Ishikawa (cell line): ENCODE results near the gene USE1.

Experiments used
- CEBPB ChIP-seq: IDR thresholded peaks from 2 replicates; pipeline ENCODE4 v1.6.1; 2012
- CREB1 ChIP-seq: IDR thresholded peaks from 2 replicates; pipeline ENCODE4 v1.6.1; 2012; ENCODE audit warnings: low read depth
- EGR1 ChIP-seq: IDR thresholded peaks from 2 replicates; pipeline ENCODE4 v1.6.1; 2012
- EP300 ChIP-seq: IDR thresholded peaks from 2 replicates; pipeline ENCODE4 v1.6.1; 2012; ENCODE audit warnings: borderline replicate concordance
- FOXM1 ChIP-seq: IDR thresholded peaks from 2 replicates; pipeline ENCODE4 v1.6.1; 2012; ENCODE audit warnings: low read depth, borderline replicate concordance
- RAD21 ChIP-seq: IDR thresholded peaks from 2 replicates; pipeline ENCODE4 v1.6.1; 2012; ENCODE audit warnings: low read depth
- REST ChIP-seq: IDR thresholded peaks from 2 replicates; pipeline ENCODE4 v1.6.1; 2012; ENCODE audit warnings: low read depth, mild to moderate bottlenecking
- TCF12 ChIP-seq: IDR thresholded peaks from 2 replicates; pipeline ENCODE4 v1.6.1; 2012; ENCODE audit warnings: low read depth
- TEAD4 ChIP-seq: IDR thresholded peaks from 2 replicates; pipeline ENCODE4 v1.6.1; 2012
- YY1 ChIP-seq: IDR thresholded peaks from 2 replicates; pipeline ENCODE4 v1.6.1; 2012; ENCODE audit warnings: low read depth
- TF ChIP-seq, protein P1 (sequence below): IDR thresholded peaks from 2 replicates; pipeline ENCODE4 v1.6.1; 2012

GRCh38 chr19:17256130-17256529 lies 41.0 kb downstream of the USE1 start:
- TF ChIP-seq, protein P1, sequence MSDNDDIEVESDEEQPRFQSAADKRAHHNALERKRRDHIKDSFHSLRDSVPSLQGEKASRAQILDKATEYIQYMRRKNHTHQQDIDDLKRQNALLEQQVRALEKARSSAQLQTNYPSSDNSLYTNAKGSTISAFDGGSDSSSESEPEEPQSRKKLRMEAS, result no peak
- TF ChIP-seq TCF12 (no peak), FOXM1 (no peak), EP300 (no peak), YY1 (no peak), REST (no peak), EGR1 (no peak), CREB1 (no peak), TEAD4 (no peak), RAD21 (no peak), CEBPB (no peak)
